ENCODE measurements around the gene RNU1-2. TPM values are rescaled to one million over a fixed set of nuclear protein-coding genes. Genes with fewer than 3 reads are reported as not detected.

The RNU1-2 gene
- total and polyA plus RNA-seq, 2 donors: 17,380 TPM; not detected in 1

- WGBS: 22% methylated on average over 17 of the region's 17 CpGs
- Histone ChIP-seq H3K27me3 (ENCODE audit: control insufficient read depth in 2 of 2, insufficient read depth in 1 of 2, low read length in 1 of 2) (no peaks in the 10 kb centered on the region), H3K4me3 (ENCODE audit: low read length in 2 of 2) (peak within 1 kb of the TSS; percentile 0 to 48), H3K36me3 (ENCODE audit: control insufficient read depth in 2 of 2, insufficient read depth in 2 of 2, low read length in 1 of 2) (no peaks in the 10 kb centered on the region), H3K9me3 (ENCODE audit: control insufficient read depth in 2 of 2, insufficient read depth in 1 of 2, low read length in 1 of 2) (no peaks in the 10 kb centered on the region), H3K27ac (ENCODE audit: low read depth in 1 of 2, low read length in 1 of 2) (peak within 1 kb of the TSS in 1 of 2 donors; percentile 26), H3K4me1 (ENCODE audit: control insufficient read depth in 2 of 2, insufficient read depth in 2 of 2, low read length in 2 of 2) (peaks cover 14 to 43% of the 10 kb centered on the region in 2 donors)
- DNase-seq (ENCODE audit: low read depth in 6 of 9, low spot score in 9 of 9): peak in 5 of 9 donors; percentile 56 to 87 (median 73)
Observed at GRCh38 chr1:16921391-16922185, 25.8 kb downstream of the RNU1-2 start, which contains the start of gene CROCC. Gene CROCC, plus strand, starts transcription at chr1:16921931. Its CDS starts 88 bp downstream, at chr1:16922019.

- H3K27me3 ChIP-seq (ENCODE audit: control insufficient read depth in 2 of 2, insufficient read depth in 1 of 2, low read length in 1 of 2): no peaks in the 10 kb centered on the region
- H3K36me3 ChIP-seq (ENCODE audit: control insufficient read depth in 2 of 2, insufficient read depth in 2 of 2, low read length in 1 of 2): peaks cover 0 to 3% of the 10 kb centered on the region in 2 donors
- 98% methylated on average over 10 of the region's 10 CpGs for WGBS
- H3K4me1 ChIP-seq (ENCODE audit: control insufficient read depth in 2 of 2, insufficient read depth in 2 of 2, low read length in 2 of 2): peaks cover 17 to 51% of the 10 kb centered on the region in 2 donors
- DNase-seq (ENCODE audit: low read depth in 6 of 9, low spot score in 9 of 9): no peak
- no peak overlapping the region for H3K27ac ChIP-seq (ENCODE audit: low read depth in 1 of 2, low read length in 1 of 2)
- no peaks in the 10 kb centered on the region for H3K9me3 ChIP-seq (ENCODE audit: control insufficient read depth in 2 of 2, insufficient read depth in 1 of 2, low read length in 1 of 2)
- H3K4me3 ChIP-seq (ENCODE audit: low read length in 2 of 2): peak overlapping the region in 1 of 2 donors; percentile 48
Observed at GRCh38 chr1:16922466-16922865, 26.7 kb downstream of the RNU1-2 start.

- WGBS: 95% methylated on average over 18 of the region's 18 CpGs
- no peak overlapping the region for H3K4me3 ChIP-seq (ENCODE audit: low read length in 2 of 2)
- no peak overlapping the region for H3K27ac ChIP-seq (ENCODE audit: low read depth in 1 of 2, low read length in 1 of 2)
- H3K36me3 ChIP-seq (ENCODE audit: control insufficient read depth in 2 of 2, insufficient read depth in 2 of 2, low read length in 1 of 2): peaks cover 0 to 4% of the 10 kb centered on the region in 2 donors
- peaks cover 0 to 2% of the 10 kb centered on the region in 2 donors for H3K9me3 ChIP-seq (ENCODE audit: control insufficient read depth in 2 of 2, insufficient read depth in 1 of 2, low read length in 1 of 2)
- H3K4me1 ChIP-seq (ENCODE audit: control insufficient read depth in 2 of 2, insufficient read depth in 2 of 2, low read length in 2 of 2): peaks cover 20 to 56% of the 10 kb centered on the region in 2 donors
- H3K27me3 ChIP-seq (ENCODE audit: control insufficient read depth in 2 of 2, insufficient read depth in 1 of 2, low read length in 1 of 2): no peaks in the 10 kb centered on the region
- DNase-seq (ENCODE audit: low read depth in 6 of 9, low spot score in 9 of 9): no peak
Observed at GRCh38 chr1:16922885-16923431, 27.2 kb downstream of the RNU1-2 start.

- Histone ChIP-seq H3K27me3 (ENCODE audit: control insufficient read depth in 2 of 2, insufficient read depth in 1 of 2, low read length in 1 of 2) (no peaks in the 10 kb centered on the region), H3K27ac (ENCODE audit: low read depth in 1 of 2, low read length in 1 of 2) (no peak overlapping the region), H3K4me1 (ENCODE audit: control insufficient read depth in 2 of 2, insufficient read depth in 2 of 2, low read length in 2 of 2) (peaks cover 27 to 65% of the 10 kb centered on the region in 2 donors), H3K9me3 (ENCODE audit: control insufficient read depth in 2 of 2, insufficient read depth in 1 of 2, low read length in 1 of 2) (peaks cover 0 to 5% of the 10 kb centered on the region in 2 donors), H3K36me3 (ENCODE audit: control insufficient read depth in 2 of 2, insufficient read depth in 2 of 2, low read length in 1 of 2) (peaks cover 0 to 4% of the 10 kb centered on the region in 2 donors), H3K4me3 (ENCODE audit: low read length in 2 of 2) (no peak overlapping the region)
- WGBS: 96% methylated on average over 23 of the region's 23 CpGs
- DNase-seq (ENCODE audit: low read depth in 6 of 9, low spot score in 9 of 9): no peak
Observed at GRCh38 chr1:16924216-16924918, 28.6 kb downstream of the RNU1-2 start.

- Histone ChIP-seq H3K36me3 (ENCODE audit: control insufficient read depth in 2 of 2, insufficient read depth in 2 of 2, low read length in 1 of 2) (peaks cover 0 to 8% of the 10 kb centered on the region in 2 donors), H3K4me3 (ENCODE audit: low read length in 2 of 2) (no peak overlapping the region), H3K27ac (ENCODE audit: low read depth in 1 of 2, low read length in 1 of 2) (no peak overlapping the region), H3K27me3 (ENCODE audit: control insufficient read depth in 2 of 2, insufficient read depth in 1 of 2, low read length in 1 of 2) (no peaks in the 10 kb centered on the region), H3K9me3 (ENCODE audit: control insufficient read depth in 2 of 2, insufficient read depth in 1 of 2, low read length in 1 of 2) (peaks cover 0 to 5% of the 10 kb centered on the region in 2 donors), H3K4me1 (ENCODE audit: control insufficient read depth in 2 of 2, insufficient read depth in 2 of 2, low read length in 2 of 2) (peaks cover 27 to 72% of the 10 kb centered on the region in 2 donors)
- 97% methylated on average over 13 of the region's 13 CpGs for WGBS
- no peak for DNase-seq (ENCODE audit: low read depth in 6 of 9, low spot score in 9 of 9)
Observed at GRCh38 chr1:16924919-16925477, 29.2 kb downstream of the RNU1-2 start.

- peaks cover 0 to 15% of the 10 kb centered on the region in 2 donors for H3K36me3 ChIP-seq (ENCODE audit: control insufficient read depth in 2 of 2, insufficient read depth in 2 of 2, low read length in 1 of 2)
- H3K9me3 ChIP-seq (ENCODE audit: control insufficient read depth in 2 of 2, insufficient read depth in 1 of 2, low read length in 1 of 2): peaks cover 0 to 5% of the 10 kb centered on the region in 2 donors
- WGBS: 91% methylated on average over 13 of the region's 13 CpGs
- peak overlapping the region in 1 of 2 donors; percentile 26 for H3K4me3 ChIP-seq (ENCODE audit: low read length in 2 of 2)
- peak in 1 of 9 donors; percentile 35 for DNase-seq (ENCODE audit: low read depth in 6 of 9, low spot score in 9 of 9)
- H3K27me3 ChIP-seq (ENCODE audit: control insufficient read depth in 2 of 2, insufficient read depth in 1 of 2, low read length in 1 of 2): no peaks in the 10 kb centered on the region
- H3K4me1 ChIP-seq (ENCODE audit: control insufficient read depth in 2 of 2, insufficient read depth in 2 of 2, low read length in 2 of 2): peaks cover 27 to 74% of the 10 kb centered on the region in 2 donors
- no peak overlapping the region for H3K27ac ChIP-seq (ENCODE audit: low read depth in 1 of 2, low read length in 1 of 2)
Observed at GRCh38 chr1:16925635-16926490, 30.1 kb downstream of the RNU1-2 start.

GRCh38 chr1:16926491-16927073 lies 30.8 kb downstream of the RNU1-2 start:
- peak overlapping the region in 1 of 2 donors; percentile 34 for H3K27ac ChIP-seq (ENCODE audit: low read depth in 1 of 2, low read length in 1 of 2)
- peak overlapping the region in 1 of 2 donors; percentile 46 for H3K4me3 ChIP-seq (ENCODE audit: low read length in 2 of 2)
- peak in 1 of 9 donors; percentile 57 for DNase-seq (ENCODE audit: low read depth in 6 of 9, low spot score in 9 of 9)
- peaks cover 24 to 69% of the 10 kb centered on the region in 2 donors for H3K4me1 ChIP-seq (ENCODE audit: control insufficient read depth in 2 of 2, insufficient read depth in 2 of 2, low read length in 2 of 2)
- WGBS: 75% methylated on average over 10 of the region's 10 CpGs
- H3K27me3 ChIP-seq (ENCODE audit: control insufficient read depth in 2 of 2, insufficient read depth in 1 of 2, low read length in 1 of 2): no peaks in the 10 kb centered on the region
- H3K36me3 ChIP-seq (ENCODE audit: control insufficient read depth in 2 of 2, insufficient read depth in 2 of 2, low read length in 1 of 2): peaks cover 0 to 22% of the 10 kb centered on the region in 2 donors
- peaks cover 0 to 5% of the 10 kb centered on the region in 2 donors for H3K9me3 ChIP-seq (ENCODE audit: control insufficient read depth in 2 of 2, insufficient read depth in 1 of 2, low read length in 1 of 2)

GRCh38 chr1:16927256-16927655 lies 31.5 kb downstream of the RNU1-2 start:
- H3K36me3 ChIP-seq (ENCODE audit: control insufficient read depth in 2 of 2, insufficient read depth in 2 of 2, low read length in 1 of 2): peaks cover 0 to 22% of the 10 kb centered on the region in 2 donors
- H3K27me3 ChIP-seq (ENCODE audit: control insufficient read depth in 2 of 2, insufficient read depth in 1 of 2, low read length in 1 of 2): no peaks in the 10 kb centered on the region
- peak overlapping the region in 1 of 2 donors; percentile 34 for H3K27ac ChIP-seq (ENCODE audit: low read depth in 1 of 2, low read length in 1 of 2)
- peak overlapping the region in 1 of 2 donors; percentile 46 for H3K4me3 ChIP-seq (ENCODE audit: low read length in 2 of 2)
- peaks cover 0 to 5% of the 10 kb centered on the region in 2 donors for H3K9me3 ChIP-seq (ENCODE audit: control insufficient read depth in 2 of 2, insufficient read depth in 1 of 2, low read length in 1 of 2)
- peak in 1 of 9 donors; percentile 47 for DNase-seq (ENCODE audit: low read depth in 6 of 9, low spot score in 9 of 9)
- peaks cover 18 to 62% of the 10 kb centered on the region in 2 donors for H3K4me1 ChIP-seq (ENCODE audit: control insufficient read depth in 2 of 2, insufficient read depth in 2 of 2, low read length in 2 of 2)
- 90% methylated on average over 14 of the region's 14 CpGs for WGBS
